IMR-90 (cell line): ENCODE measurements around the gene TNF. TPM values are rescaled to one million over a fixed set of nuclear protein-coding genes. Genes with fewer than 3 reads are reported as not detected.

Source experiments
- ATAC-seq: fragments of 200-7000 bp; cut with Tn5 transposase; 2 replicates; pipeline ENCODE4 v1.9.1; 2020; ENCODE audit warnings: low read depth, mild to moderate bottlenecking, moderate library complexity
- BruUV-seq: library from RNA; stranded (reverse); fragments of 400-500 nt; replicated peaks from 2 replicates; lab custom pipeline; 2021; lab: Mats Ljungman, UMichigan
- CTCF ChIA-PET: fragments of 300-600 bp; formaldehyde crosslinking; extraction: SDS; loops from one replicate; lab custom pipeline; 2021; ENCODE audit warnings: antibody characterized with exemption; lab: Yijun Ruan, JAX
- POLR2A ChIA-PET: fragments of 300-600 bp; sonication (Branson Sonifier 250); formaldehyde crosslinking; loops from one replicate; lab custom pipeline; 2022; ENCODE audit warnings: antibody characterized with exemption; ENCODE audit not compliant: unreplicated experiment; lab: Charles Lee
- DNase-seq: peaks from one replicate; pipeline ENCODE4 v3.0.0; 2013
- H2AFZ ChIP-seq: replicated peaks from 2 replicates; pipeline ENCODE3; 2013; ENCODE audit warnings: low read length, mild to moderate bottlenecking; ENCODE audit not compliant: poor library complexity
- H2AK5ac ChIP-seq: 2 replicates; pipeline ENCODE4 v1.6.1; 2013; ENCODE audit warnings: low read depth, low read length, inconsistent platforms
- H2AK9ac ChIP-seq: replicated peaks from 2 replicates; pipeline ENCODE3; 2013; ENCODE audit warnings: mild to moderate bottlenecking, low read depth, low read length, moderate library complexity; ENCODE audit not compliant: poor library complexity
- H2BK120ac ChIP-seq: 2 replicates; pipeline ENCODE4 v1.6.1; 2013; ENCODE audit warnings: low read depth, low read length, inconsistent platforms
- H2BK15ac ChIP-seq: 3 replicates; pipeline ENCODE4 v1.6.1; 2013; ENCODE audit warnings: low read depth, low read length, inconsistent platforms
- H2BK20ac ChIP-seq: 2 replicates; pipeline ENCODE4 v1.6.1; 2013; ENCODE audit warnings: low read depth, mild to moderate bottlenecking, inconsistent platforms, low read length, moderate library complexity
- H2BK5ac ChIP-seq: 2 replicates; pipeline ENCODE4 v1.6.1; 2013; ENCODE audit warnings: mild to moderate bottlenecking, low read depth, low read length, inconsistent platforms; ENCODE audit not compliant: poor library complexity, severe bottlenecking
- H3K14ac ChIP-seq: replicated peaks from 2 replicates; pipeline ENCODE4 v1.6.1; 2013; ENCODE audit warnings: low read depth, low read length, inconsistent platforms
- H3K18ac ChIP-seq: 2 replicates; pipeline ENCODE4 v1.6.1; 2013; ENCODE audit warnings: low read depth, low read length, control low read depth
- H3K23ac ChIP-seq: 2 replicates; pipeline ENCODE4 v1.6.1; 2013; ENCODE audit warnings: low read depth, low read length, inconsistent platforms
- H3K27ac ChIP-seq: 2 replicates; pipeline ENCODE4 v1.5.1; 2013; ENCODE audit warnings: mild to moderate bottlenecking, control low read depth, low read length; ENCODE audit not compliant: insufficient read depth
- H3K27me3 ChIP-seq: 2 replicates; pipeline ENCODE4 v1.6.1; 2013; ENCODE audit warnings: low read length; ENCODE audit not compliant: control insufficient read depth, insufficient read depth
- H3K36me3 ChIP-seq: 2 replicates; pipeline ENCODE4 v1.6.1; 2013; ENCODE audit warnings: low read length, mixed read lengths; ENCODE audit not compliant: control insufficient read depth, insufficient read depth
- H3K4ac ChIP-seq: 2 replicates; pipeline ENCODE4 v1.6.1; 2013; ENCODE audit warnings: low read depth, low read length, inconsistent platforms
- H3K4me1 ChIP-seq: 2 replicates; pipeline ENCODE4 v1.6.1; 2013; ENCODE audit warnings: low read length, mixed read lengths; ENCODE audit not compliant: control insufficient read depth, insufficient read depth
- H3K4me2 ChIP-seq: 2 replicates; pipeline ENCODE4 v1.6.1; 2013; ENCODE audit warnings: low read depth, mild to moderate bottlenecking, control low read depth, low read length, moderate library complexity
- H3K4me3 ChIP-seq: 2 replicates; pipeline ENCODE4 v1.5.1; 2013; ENCODE audit warnings: low read depth, mild to moderate bottlenecking, control low read depth, low read length, moderate library complexity; ENCODE audit not compliant: insufficient read depth
- H3K56ac ChIP-seq: 2 replicates; pipeline ENCODE4 v1.6.1; 2013; ENCODE audit warnings: low read length, inconsistent platforms; ENCODE audit not compliant: insufficient read depth; ENCODE audit errors: extremely low read depth
- H3K79me1 ChIP-seq, 2 experiments: 2 replicates each; pipeline ENCODE4 v1.6.1; 2013; ENCODE audit warnings: low read length in 2 of 2, inconsistent platforms in 1 of 2, low read depth in 1 of 2
- H3K9ac ChIP-seq: 2 replicates; pipeline ENCODE4 v1.6.1; 2013; ENCODE audit warnings: low read depth, low read length, control low read depth
- H3K9me1 ChIP-seq: 2 replicates; pipeline ENCODE4 v1.6.1; 2013; ENCODE audit warnings: low read length, inconsistent platforms; ENCODE audit not compliant: insufficient read depth
- H3K9me3 ChIP-seq: 2 replicates; pipeline ENCODE4 v1.6.1; 2013; ENCODE audit warnings: low read length; ENCODE audit not compliant: control insufficient read depth, insufficient read depth
- H4K20me1 ChIP-seq: 2 replicates; pipeline ENCODE4 v1.6.1; 2013; ENCODE audit warnings: low read length, inconsistent platforms; ENCODE audit not compliant: insufficient read depth
- H4K5ac ChIP-seq: 2 replicates; pipeline ENCODE4 v1.6.1; 2013; ENCODE audit warnings: mild to moderate bottlenecking, low read depth, low read length, control low read depth
- H4K8ac ChIP-seq, 2 experiments: 2 replicates each; pipeline ENCODE4 v1.6.1; 2013; ENCODE audit warnings: low read depth in 2 of 2, low read length in 2 of 2, control low read depth in 1 of 2, inconsistent platforms in 1 of 2
- H4K91ac ChIP-seq: 2 replicates; pipeline ENCODE4 v1.6.1; 2013; ENCODE audit warnings: low read depth, low read length, inconsistent platforms; ENCODE audit not compliant: insufficient read depth
- BHLHE40 ChIP-seq: fragments of 150-350 bp; IDR thresholded peaks from 2 replicates; pipeline ENCODE4 v1.6.1; 2016; ENCODE audit warnings: mild to moderate bottlenecking, low read depth, low read length
- CEBPB ChIP-seq: IDR thresholded peaks from 2 replicates; pipeline ENCODE4 v1.6.1; 2012; ENCODE audit warnings: low read depth, low read length, improper control_type of control experiment
- CHD1 ChIP-seq: IDR thresholded peaks from 2 replicates; pipeline ENCODE4 v1.6.1; 2012; ENCODE audit warnings: low read depth, low read length, improper control_type of control experiment
- ELK1 ChIP-seq: fragments of 150-350 bp; IDR thresholded peaks from 2 replicates; pipeline ENCODE4 v1.6.1; 2016; ENCODE audit warnings: low read depth, mild to moderate bottlenecking, low read length, moderate library complexity, borderline replicate concordance
- FOS ChIP-seq: fragments of 150-350 bp; IDR thresholded peaks from 2 replicates; pipeline ENCODE4 v1.6.1; 2016; ENCODE audit warnings: low read depth, low read length
- NFE2L2 ChIP-seq: fragments of 150-350 bp; IDR thresholded peaks from 2 replicates; pipeline ENCODE4 v1.6.1; 2016; ENCODE audit warnings: low read depth, mild to moderate bottlenecking, low read length
- RFX5 ChIP-seq: IDR thresholded peaks from 2 replicates; pipeline ENCODE4 v1.8.0; 2012; ENCODE audit warnings: low read depth, mild to moderate bottlenecking, low read length, moderate library complexity
- SMC3 ChIP-seq: fragments of 150-350 bp; IDR thresholded peaks from 2 replicates; pipeline ENCODE4 v1.6.1; 2016; ENCODE audit warnings: low read depth, mild to moderate bottlenecking, antibody characterized with exemption, low read length, moderate library complexity
- WGBS, 2 experiments: methylation state at CpG; one replicate each; pipeline versions ENCODE4 v1.1.5 to v1.1.7; 2013; ENCODE audit warnings: missing lambda C conversion rate in 2 of 2; ENCODE audit not compliant: insufficient read length in 1 of 2; ENCODE audit errors: extremely low coverage in 2 of 2; 5-methylcytosine and 5-hydroxymethylcytosine counted together
- dilution Hi-C: fragments of 300-500 bp; cut with HindIII; formaldehyde crosslinking; loops from one replicate; pipeline ENCODE4 v1.14.3; 2018; ENCODE audit warnings: low sequenced_read_pairs; ENCODE audit not compliant: unreplicated experiment
- in situ Hi-C: fragments of 300-500 bp; cut with MboI; formaldehyde crosslinking; loops from 3 replicates; pipeline ENCODE4 v1.14.3; 2019; ENCODE audit warnings: low sequenced_read_pairs, inconsistent platforms, mixed read lengths
- intact Hi-C: fragments of 100-400 bp; cut with micrococcal nuclease; formaldehyde crosslinking; loops from 2 replicates; pipeline ENCODE4 v1.10.0; 2022
- polyA plus RNA-seq, 3 experiments: library from polyadenylated mRNA; depleted of rRNA; stranded (reverse); fragments of >200 nt; gene quantifications; 2 replicates each; pipeline ENCODE4 v1.2.3, GENCODE V29; 2012; ENCODE audit warnings: low replicate concordance in 1 of 3
- total RNA-seq: library from RNA; depleted of rRNA; stranded (reverse); fragments of >200 nt; gene quantifications from 2 replicates; pipeline ENCODE4 v1.2.3, GENCODE V29; 2012

The TNF gene
- total and polyA plus RNA-seq, 2 of the 4 experiments (the other 2 are of a cell fraction), result not detected

DNA sequence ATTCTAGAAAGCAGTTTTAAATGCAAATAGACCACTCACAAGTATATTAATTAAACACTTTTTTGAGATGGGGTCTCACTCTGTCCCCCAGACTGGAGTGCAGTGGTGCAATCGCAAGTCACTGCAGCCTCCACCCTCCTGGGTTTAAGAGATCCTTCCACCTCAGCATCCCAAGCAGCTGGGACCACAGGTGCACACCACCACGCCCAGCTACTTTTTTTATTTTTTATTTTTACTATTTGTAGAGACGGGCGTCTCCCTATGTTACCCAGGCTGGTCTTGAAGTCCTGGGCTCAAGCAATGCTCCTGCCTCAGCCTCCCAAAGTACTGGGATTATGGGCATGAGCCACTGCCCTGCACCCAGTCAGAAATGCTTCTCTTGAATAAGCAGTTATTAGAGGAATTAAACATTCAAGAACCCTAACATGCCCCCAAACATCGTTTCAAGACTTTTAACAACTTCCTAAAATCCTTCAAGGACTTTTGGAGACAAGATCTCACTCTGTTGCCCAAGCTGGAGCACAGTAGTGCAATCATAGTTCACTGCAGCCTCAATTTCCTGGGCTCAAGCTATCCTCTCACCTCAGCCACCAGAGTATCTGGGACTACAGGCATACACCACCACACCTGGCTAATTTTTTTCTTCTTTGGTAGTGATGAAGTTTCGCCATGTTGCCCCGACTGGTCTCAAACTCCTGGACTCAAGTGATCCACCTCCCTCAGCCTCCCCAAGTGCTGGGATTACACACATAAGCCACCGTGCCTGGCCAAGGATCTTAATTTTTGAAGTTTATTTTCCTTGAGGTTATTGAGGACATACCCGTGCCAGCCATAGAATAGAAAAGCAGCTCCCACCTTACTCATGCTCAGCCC lies 43.4 kb upstream of the TNF start:
- WGBS, 2 experiments, result no CpG with 5 or more reads among the region's 9 CpGs
- H3K9me1 ChIP-seq, result peaks cover 10% of the 10 kb centered on the region; the same call in 1 of the 2 replicates
- H3K79me1 ChIP-seq, result peaks cover 36 to 73% of the 10 kb centered on the region in 2 experiments
- H3K4me2 ChIP-seq, result no peak overlapping the region
- no peak overlapping the region for H3K9ac ChIP-seq
- intact Hi-C loops (no loop called here), in situ Hi-C loops (no loop called here), dilution Hi-C loops (no loop called here)
- H3K14ac ChIP-seq, result no peak overlapping the region
- no peak for TF ChIP-seq RFX5
- no peak for TF ChIP-seq FOS
- no peak for TF ChIP-seq NFE2L2
- TF ChIP-seq CHD1, result no peak
- no peak for TF ChIP-seq ELK1
- TF ChIP-seq CEBPB, result no peak
- no peak for TF ChIP-seq BHLHE40
- no peak for TF ChIP-seq SMC3
- no peak overlapping the region for H4K91ac ChIP-seq
- no peak overlapping the region for H3K4ac ChIP-seq
- peaks cover 78% of the 10 kb centered on the region for H4K20me1 ChIP-seq
- H3K36me3 ChIP-seq, result peaks cover 72% of the 10 kb centered on the region
- H2BK15ac ChIP-seq, result no peak overlapping the region
- no peak overlapping the region for H2AFZ ChIP-seq
- CTCF ChIA-PET, result interaction anchor here (0.6 to 0.9 kb wide), 2 partner anchors 9 to 64 kb away, joined by 3 to 4 read pairs; partner anchors contain the start of gene DDX39B
- no peak overlapping the region for H2BK120ac ChIP-seq
- H2BK5ac ChIP-seq, result no peak overlapping the region
- H4K5ac ChIP-seq, result no peak overlapping the region
- no peak overlapping the region for H3K56ac ChIP-seq
- no peak for DNase-seq
- peaks cover under 1% of the 10 kb centered on the region; the same call in 1 of the 2 replicates for H3K4me1 ChIP-seq
- no peak overlapping the region for H2AK9ac ChIP-seq
- no peak overlapping the region for H4K8ac ChIP-seq
- ATAC-seq, result no peak
- no TSS peak for BruUV-seq
- no peak overlapping the region for H2BK20ac ChIP-seq
- H3K27ac ChIP-seq, result no peak overlapping the region
- POLR2A ChIA-PET, result interaction anchor here (0.6 to 0.7 kb wide), 2 partner anchors 8 to 15 kb away, joined by 4 to 7 read pairs; no protein-coding TSS in a partner anchor
- H3K23ac ChIP-seq, result no peak overlapping the region
- no peak overlapping the region for H2AK5ac ChIP-seq
- H3K9me3 ChIP-seq, result no peaks in the 10 kb centered on the region
- no peak overlapping the region for H3K4me3 ChIP-seq
- H3K18ac ChIP-seq, result no peak overlapping the region
- no peaks in the 10 kb centered on the region for H3K27me3 ChIP-seq
